ENCODE results near the gene LRRN4CL.
A peak's percentile ranks its signal among the peaks of the same experiment; 100 is the strongest.
"Not testable (repeated sequence)": the region's sequence is repeated elsewhere in the genome, so short reads cannot be mapped to it uniquely, and the experiment has no call there.

The LRRN4CL gene

GRCh38 chr11:62709247-62710000 lies 20.1 kb upstream of the LRRN4CL start:
- DNase-seq: peak; percentile 98

- DNase-seq: no peak
Measured at GRCh38 chr11:62708793-62709192, 19.5 kb upstream of the LRRN4CL start.

- DNase-seq: no peak
Measured at GRCh38 chr11:62708392-62708791, 19.1 kb upstream of the LRRN4CL start.

- DNase-seq: peak; percentile 48
Measured at GRCh38 chr11:62707277-62707861, 18.0 kb upstream of the LRRN4CL start, which contains the start of the genes BSCL2 and GNG3. Gene BSCL2, minus strand, starts transcription at chr11:62707424. Its CDS starts 229 bp downstream, at chr11:62707195. Gene GNG3, plus strand, starts transcription at chr11:62707676. Its CDS starts 620 bp downstream, at chr11:62708296.

- DNase-seq: no peak
Measured at GRCh38 chr11:62706850-62707247, 17.5 kb upstream of the LRRN4CL start.

- peak; percentile 96 for DNase-seq
Measured at GRCh38 chr11:62705880-62706849, 16.8 kb upstream of the LRRN4CL start.

GRCh38 chr11:62705413-62705812 lies 16.1 kb upstream of the LRRN4CL start:
- no peak for DNase-seq

- DNase-seq: not testable (repeated sequence)
Measured at GRCh38 chr11:62703921-62704320, 14.6 kb upstream of the LRRN4CL start.

GRCh38 chr11:62702246-62702645 lies 12.9 kb upstream of the LRRN4CL start:
- no peak for DNase-seq

GRCh38 chr11:62694455-62695167 lies 5.3 kb upstream of the LRRN4CL start:
- DNase-seq: peak; percentile 69

GRCh38 chr11:62693624-62694023 lies 4.3 kb upstream of the LRRN4CL start:
- not testable (repeated sequence) for DNase-seq

- no peak for DNase-seq
Measured at GRCh38 chr11:62688491-62688890, 839 bp downstream of the LRRN4CL start.

- no peak for DNase-seq
Measured at GRCh38 chr11:62687508-62688396, 1.6 kb downstream of the LRRN4CL start.

- no peak for DNase-seq
Measured at GRCh38 chr11:62682518-62682917, 6.8 kb downstream of the LRRN4CL start.

GRCh38 chr11:62680825-62681240 lies 8.5 kb downstream of the LRRN4CL start:
- DNase-seq: peak; percentile 51

- peak; percentile 95 for DNase-seq
Measured at GRCh38 chr11:62678770-62679696, 10.3 kb downstream of the LRRN4CL start, which contains the start of gene UBXN1. Gene UBXN1, minus strand, starts transcription at chr11:62679073. Its CDS starts 150 bp downstream, at chr11:62678923.

- no peak for DNase-seq
Measured at GRCh38 chr11:62678433-62678769, 10.9 kb downstream of the LRRN4CL start.

- DNase-seq: no peak
Measured at GRCh38 chr11:62677714-62678113, 11.6 kb downstream of the LRRN4CL start.

- DNase-seq: no peak
Measured at GRCh38 chr11:62677156-62677555, 12.2 kb downstream of the LRRN4CL start.

GRCh38 chr11:62676698-62677097 lies 12.6 kb downstream of the LRRN4CL start:
- DNase-seq: no peak

All from left hindlimb (tissue), 1 donor.